Calu3 (cell line): ENCODE measurements around the gene SLC66A1. TPM values are rescaled to one million over a fixed set of nuclear protein-coding genes. Genes with fewer than 3 reads are reported as not detected.

Source experiments
- BruUV-seq: library from RNA; stranded (reverse); fragments of 400-500 nt; replicated peaks from 2 replicates; lab custom pipeline; 2021; lab: Mats Ljungman, UMichigan
- CTCF ChIA-PET: fragments of 300-600 bp; sonication (Branson Sonifier 250); formaldehyde crosslinking; loops from one replicate; lab custom pipeline; 2022; ENCODE audit warnings: antibody characterized with exemption; lab: Charles Lee
- DNase-seq: peaks from one replicate; pipeline ENCODE4 v3.0.0; 2022
- H3K27ac Mint-ChIP-seq: one replicate; pipeline ENCODE4 v1.8.0; 2022; ENCODE audit warnings: mixed read lengths; ENCODE audit not compliant: unreplicated experiment
- H3K27me3 Mint-ChIP-seq: one replicate; pipeline ENCODE4 v1.8.0; 2022; ENCODE audit warnings: mixed read lengths; ENCODE audit not compliant: unreplicated experiment
- H3K36me3 Mint-ChIP-seq: one replicate; pipeline ENCODE4 v1.8.0; 2022; ENCODE audit warnings: mild to moderate bottlenecking, moderate library complexity, mixed read lengths; ENCODE audit not compliant: insufficient read depth, unreplicated experiment
- H3K4me1 Mint-ChIP-seq: one replicate; pipeline ENCODE4 v1.8.0; 2022; ENCODE audit warnings: mild to moderate bottlenecking, low read depth, mixed read lengths; ENCODE audit not compliant: unreplicated experiment
- H3K4me3 Mint-ChIP-seq: one replicate; pipeline ENCODE4 v1.8.0; 2022; ENCODE audit warnings: mild to moderate bottlenecking, low read depth, moderate library complexity, mixed read lengths; ENCODE audit not compliant: unreplicated experiment
- H3K9me3 Mint-ChIP-seq: one replicate; pipeline ENCODE4 v1.8.0; 2022; ENCODE audit warnings: low read depth, mixed read lengths; ENCODE audit not compliant: unreplicated experiment
- CTCF ChIP-seq: fragments of 200-600 bp; IDR thresholded peaks from one replicate; pipeline ENCODE4 v1.8.0; 2022; ENCODE audit warnings: antibody characterized with exemption; ENCODE audit not compliant: unreplicated experiment
- intact Hi-C: fragments of 100-400 bp; cut with micrococcal nuclease; formaldehyde crosslinking; loops from one replicate; pipeline ENCODE4 v1.10.0; 2022; ENCODE audit not compliant: unreplicated experiment
- total RNA-seq: library from RNA; stranded (reverse); gene quantifications from 2 replicates; pipeline ENCODE4 v1.2.3, GENCODE V29; 2022

The SLC66A1 gene
- total RNA-seq, 1 experiment from 2014 or later, result 10.0 TPM

- no peak for DNase-seq
- BruUV-seq, result no TSS peak
- Mint-ChIP-seq H3K27me3 (no peaks in the 10 kb centered on the region), H3K4me1 (no peaks in the 10 kb centered on the region), H3K9me3 (no peaks in the 10 kb centered on the region), H3K4me3 (no peak overlapping the region), H3K36me3 (peaks cover 10% of the 10 kb centered on the region), H3K27ac (no peak overlapping the region)
- intact Hi-C loops, result loop anchor here (2.0 kb wide), 1 partner anchor 26 kb away; no protein-coding TSS in a partner anchor
- TF ChIP-seq CTCF, result no peak
- CTCF ChIA-PET, result no interaction called here
Observed at GRCh38 chr1:19358710-19359109, 46.6 kb downstream of the SLC66A1 start.

GRCh38 chr1:19359357-19359756 is 47.2 kb downstream of the SLC66A1 start:
- Mint-ChIP-seq H3K4me3 (no peak overlapping the region), H3K9me3 (no peaks in the 10 kb centered on the region), H3K27me3 (no peaks in the 10 kb centered on the region), H3K36me3 (peaks cover 8% of the 10 kb centered on the region), H3K4me1 (no peaks in the 10 kb centered on the region), H3K27ac (no peak overlapping the region)
- intact Hi-C loops, result loop anchor here (2.0 kb wide), 1 partner anchor 27 kb away; no protein-coding TSS in a partner anchor
- no TSS peak for BruUV-seq
- no peak for TF ChIP-seq CTCF
- no peak for DNase-seq
- CTCF ChIA-PET, result no interaction called here

GRCh38 chr1:19360016-19360415 is 47.9 kb downstream of the SLC66A1 start:
- Mint-ChIP-seq H3K4me1 (no peaks in the 10 kb centered on the region), H3K9me3 (no peaks in the 10 kb centered on the region), H3K27me3 (no peaks in the 10 kb centered on the region), H3K36me3 (peaks cover 10% of the 10 kb centered on the region), H3K4me3 (no peak overlapping the region), H3K27ac (no peak overlapping the region)
- intact Hi-C loops, result no loop called here
- no TSS peak for BruUV-seq
- no peak for DNase-seq
- CTCF ChIA-PET, result no interaction called here
- TF ChIP-seq CTCF, result no peak

GRCh38 chr1:19360432-19360831 is 48.3 kb downstream of the SLC66A1 start:
- Mint-ChIP-seq H3K9me3 (no peaks in the 10 kb centered on the region), H3K4me3 (no peak overlapping the region), H3K4me1 (no peaks in the 10 kb centered on the region), H3K27me3 (no peaks in the 10 kb centered on the region), H3K36me3 (peaks cover 10% of the 10 kb centered on the region), H3K27ac (no peak overlapping the region)
- CTCF ChIA-PET, result no interaction called here
- no peak for TF ChIP-seq CTCF
- BruUV-seq, result no TSS peak
- intact Hi-C loops, result no loop called here
- no peak for DNase-seq
